ENCODE data around the gene HIPK1.
"Not testable (repeated sequence)": the region's sequence is repeated elsewhere in the genome, so short reads cannot be mapped to it uniquely, and the experiment has no call there.

The HIPK1 gene

GRCh38 chr1:113946112-113946511, 17.0 kb downstream of the HIPK1 start:
- no peak for DNase-seq

- DNase-seq, result no peak
Observed at GRCh38 chr1:113946678-113947387, 17.7 kb downstream of the HIPK1 start.

- DNase-seq, result no peak
Observed at GRCh38 chr1:113947388-113948107, 18.4 kb downstream of the HIPK1 start.

GRCh38 chr1:113948151-113948550, 19.0 kb downstream of the HIPK1 start:
- DNase-seq, result not testable (repeated sequence)

- no peak for DNase-seq
Observed at GRCh38 chr1:113949007-113949406, 19.9 kb downstream of the HIPK1 start.

GRCh38 chr1:113950908-113951307, 21.8 kb downstream of the HIPK1 start:
- no peak for DNase-seq

GRCh38 chr1:113951719-113952118, 22.6 kb downstream of the HIPK1 start:
- DNase-seq, result no peak

- no peak for DNase-seq
Observed at GRCh38 chr1:113957984-113958383, 28.9 kb downstream of the HIPK1 start.

GRCh38 chr1:113958691-113959090, 29.6 kb downstream of the HIPK1 start:
- no peak for DNase-seq

GRCh38 chr1:113963281-113963906, 34.3 kb downstream of the HIPK1 start:
- no peak for DNase-seq

GRCh38 chr1:113965703-113966412, 36.7 kb downstream of the HIPK1 start:
- no peak for DNase-seq

GRCh38 chr1:113972954-113973353, 43.8 kb downstream of the HIPK1 start:
- DNase-seq, result no peak

- no peak for DNase-seq
Observed at GRCh38 chr1:113975211-113975895, 46.2 kb downstream of the HIPK1 start.

- DNase-seq, result no peak
Observed at GRCh38 chr1:113976609-113977278, 47.6 kb downstream of the HIPK1 start.

- DNase-seq, result no peak
Observed at GRCh38 chr1:113977906-113978305, 48.8 kb downstream of the HIPK1 start.

- DNase-seq, result peak; percentile 75
Observed at GRCh38 chr1:113978863-113979702, 50.0 kb downstream of the HIPK1 start, which contains the start of gene OLFML3. Gene OLFML3 (plus strand): TSS chr1:113979474. CDS start chr1:113979517, 43 bp downstream.

- DNase-seq, result no peak
Observed at GRCh38 chr1:113980110-113980509, 51.0 kb downstream of the HIPK1 start.

- DNase-seq, result no peak
Observed at GRCh38 chr1:113981962-113982931, 53.1 kb downstream of the HIPK1 start.

- DNase-seq, result no peak
Observed at GRCh38 chr1:113982949-113983348, 53.8 kb downstream of the HIPK1 start.

GRCh38 chr1:113983391-113983790, 54.3 kb downstream of the HIPK1 start:
- no peak for DNase-seq
